Measurements from ENCODE around the gene IL1F10. TPM values are rescaled to one million over a fixed set of nuclear protein-coding genes. Genes with fewer than 3 reads are reported as not detected.

The IL1F10 gene
- total RNA-seq, 2 experiments from 2014 or later = not detected

- Mint-ChIP-seq H3K27me3 (no peaks in the 10 kb centered on the region), H3K4me1 (ENCODE audit: low read depth) (peaks cover 32% of the 10 kb centered on the region), H3K36me3 (ENCODE audit: low read depth) (peaks cover 10% of the 10 kb centered on the region), H3K9me3 (peaks cover 29% of the 10 kb centered on the region), H3K27ac (peak overlapping the region; percentile 76), H3K4me3 (peak overlapping the region; percentile 26)
- ChIA-PET CTCF (interaction anchor here (0.9 to 2.9 kb wide), 8 partner anchors 9 to 272 kb away, joined by 3 to 19 read pairs (median 4); no protein-coding TSS in a partner anchor), POLR2A (interaction anchor here (0.9 to 2.1 kb wide), 3 partner anchors 19 to 82 kb away, joined by 3 to 7 read pairs (median 5); no protein-coding TSS in a partner anchor)
- intact Hi-C loops (cut with micrococcal nuclease) = no loop called here
- ATAC-seq (peak; percentile 81), DNase-seq (peak; percentile 14)
- no peak for TF ChIP-seq CTCF (IDR thresholded peaks at IDR 0.05)
These were observed 30.3 kb downstream of the IL1F10 start for GRCh38 chr2:113098041-113098440.

GRCh38 chr2:113098532-113098931, 30.8 kb downstream of the IL1F10 start:
- H3K9me3 Mint-ChIP-seq = peaks cover 34% of the 10 kb centered on the region
- ChIA-PET CTCF (interaction anchor here (1.0 to 2.9 kb wide), 7 partner anchors 11 to 272 kb away, joined by 3 to 19 read pairs (median 4); no protein-coding TSS in a partner anchor), POLR2A (interaction anchor here (0.9 to 2.1 kb wide), 3 partner anchors 18 to 82 kb away, joined by 3 to 7 read pairs (median 5); no protein-coding TSS in a partner anchor)
- DNase-seq (no peak), ATAC-seq (no peak)
- no peak for TF ChIP-seq CTCF (IDR thresholded peaks at IDR 0.05)
- peaks cover 14% of the 10 kb centered on the region for H3K36me3 Mint-ChIP-seq (ENCODE audit: low read depth)
- peaks cover 37% of the 10 kb centered on the region for H3K4me1 Mint-ChIP-seq (ENCODE audit: low read depth)
- intact Hi-C loops (cut with micrococcal nuclease) = no loop called here
- peak overlapping the region; percentile 26 for H3K4me3 Mint-ChIP-seq
- peak overlapping the region; percentile 76 for H3K27ac Mint-ChIP-seq
- H3K27me3 Mint-ChIP-seq = no peaks in the 10 kb centered on the region

GRCh38 chr2:113102133-113102532, 34.4 kb downstream of the IL1F10 start:
- Mint-ChIP-seq H3K4me3 (no peak overlapping the region), H3K4me1 (ENCODE audit: low read depth) (peaks cover 53% of the 10 kb centered on the region), H3K27me3 (no peaks in the 10 kb centered on the region), H3K9me3 (peaks cover 30% of the 10 kb centered on the region), H3K27ac (peak overlapping the region; percentile 87), H3K36me3 (ENCODE audit: low read depth) (peaks cover 16% of the 10 kb centered on the region)
- no peak for TF ChIP-seq CTCF (IDR thresholded peaks at IDR 0.05)
- POLR2A ChIA-PET = no interaction called here
- intact Hi-C loops (cut with micrococcal nuclease) = no loop called here
- ATAC-seq (no peak), DNase-seq (no peak)
- CTCF ChIA-PET = interaction anchor here (0.8 to 1.6 kb wide), 3 partner anchors 22 to 36 kb away, joined by 3 to 4 read pairs (median 4); no protein-coding TSS in a partner anchor

- peak overlapping the region; percentile 87 for H3K27ac Mint-ChIP-seq
- no peak overlapping the region for H3K4me3 Mint-ChIP-seq
- CTCF ChIA-PET = interaction anchor here (1.5 kb wide), 1 partner anchor 96 kb away, joined by 3 read pairs; no protein-coding TSS in a partner anchor
These were observed 35.5 kb downstream of the IL1F10 start for GRCh38 chr2:113103277-113103676.

More at GRCh38 chr2:113103277-113103676, 35.5 kb downstream of the IL1F10 start:
- intact Hi-C loops (cut with micrococcal nuclease) = no loop called here
- ATAC-seq = no peak
- Mint-ChIP-seq H3K36me3 (ENCODE audit: low read depth) (peaks cover 9% of the 10 kb centered on the region), H3K4me1 (ENCODE audit: low read depth) (peaks cover 41% of the 10 kb centered on the region), H3K9me3 (peaks cover 20% of the 10 kb centered on the region), H3K27me3 (no peaks in the 10 kb centered on the region)
- DNase-seq = no peak
- TF ChIP-seq CTCF (IDR thresholded peaks at IDR 0.05) = no peak
- POLR2A ChIA-PET = interaction anchor here (1.1 kb wide), 1 partner anchor 77 kb away, joined by 3 read pairs; no protein-coding TSS in a partner anchor

Measured in activated CD8-positive, alpha-beta T cell treated with anti-CD3 and anti-CD28 coated beads for 36 hours (primary cell).